Measurements from ENCODE around the gene ADGRG4.
"Not testable (repeated sequence)": the region's sequence is repeated elsewhere in the genome, so short reads cannot be mapped to it uniquely, and the experiment has no call there.

The ADGRG4 gene

GRCh38 chrX:136300721-136301120 is at the start of gene ADGRG4:
ADGRG4 (plus strand) TSS chrX:136300963; CDS start chrX:136308778, 7,815 bp downstream.
- not testable (repeated sequence) for DNase-seq (ENCODE audit: extremely low spot score, insufficient read length, low read depth); FAIRE-seq

- FAIRE-seq (peak; percentile 69), DNase-seq (ENCODE audit: extremely low spot score, insufficient read length, low read depth) (peak; percentile 67)
Measured at GRCh38 chrX:136251041-136251991, 49.4 kb upstream of the ADGRG4 start, which contains the start of gene MAP7D3. MAP7D3 (minus strand) TSS chrX:136251400; CDS start chrX:136251358, 42 bp downstream.

- DNase-seq (ENCODE audit: extremely low spot score, insufficient read length, low read depth) (no peak), FAIRE-seq (no peak)
Measured at GRCh38 chrX:136255541-136255940, 45.2 kb upstream of the ADGRG4 start.

GRCh38 chrX:136256026-136256425 is 44.7 kb upstream of the ADGRG4 start:
- FAIRE-seq (no peak), DNase-seq (ENCODE audit: extremely low spot score, insufficient read length, low read depth) (no peak)

GRCh38 chrX:136258951-136259350 is 41.8 kb upstream of the ADGRG4 start:
- FAIRE-seq (no peak), DNase-seq (ENCODE audit: extremely low spot score, insufficient read length, low read depth) (no peak)

- FAIRE-seq, result no peak
- no peak for DNase-seq (ENCODE audit: extremely low spot score, insufficient read length, low read depth)
Measured at GRCh38 chrX:136259543-136259942, 41.2 kb upstream of the ADGRG4 start.

- FAIRE-seq (no peak), DNase-seq (ENCODE audit: extremely low spot score, insufficient read length, low read depth) (no peak)
Measured at GRCh38 chrX:136260776-136261175, 40.0 kb upstream of the ADGRG4 start.

GRCh38 chrX:136261321-136261720 is 39.4 kb upstream of the ADGRG4 start:
- no peak for FAIRE-seq
- DNase-seq (ENCODE audit: extremely low spot score, insufficient read length, low read depth), result no peak

GRCh38 chrX:136262243-136262642 is 38.5 kb upstream of the ADGRG4 start:
- no peak for FAIRE-seq
- no peak for DNase-seq (ENCODE audit: extremely low spot score, insufficient read length, low read depth)

- FAIRE-seq (no peak), DNase-seq (ENCODE audit: extremely low spot score, insufficient read length, low read depth) (no peak)
Measured at GRCh38 chrX:136262812-136263315, 37.9 kb upstream of the ADGRG4 start.

- no peak for DNase-seq (ENCODE audit: extremely low spot score, insufficient read length, low read depth)
- no peak for FAIRE-seq
Measured at GRCh38 chrX:136266828-136267227, 33.9 kb upstream of the ADGRG4 start.

GRCh38 chrX:136268051-136269048 is 32.4 kb upstream of the ADGRG4 start:
- DNase-seq (ENCODE audit: extremely low spot score, insufficient read length, low read depth) (no peak), FAIRE-seq (peak; percentile 83)

- no peak for FAIRE-seq
Measured at GRCh38 chrX:136269921-136270320, 30.8 kb upstream of the ADGRG4 start.

GRCh38 chrX:136271300-136271699 is 29.5 kb upstream of the ADGRG4 start:
- peak; percentile 65 for FAIRE-seq
- DNase-seq (ENCODE audit: extremely low spot score, insufficient read length, low read depth), result no peak

More at GRCh38 chrX:136269921-136270320, 30.8 kb upstream of the ADGRG4 start:
- no peak for DNase-seq (ENCODE audit: extremely low spot score, insufficient read length, low read depth)

GRCh38 chrX:136272325-136272724 is 28.4 kb upstream of the ADGRG4 start:
- FAIRE-seq, result no peak
- no peak for DNase-seq (ENCODE audit: extremely low spot score, insufficient read length, low read depth)

GRCh38 chrX:136273986-136274385 is 26.8 kb upstream of the ADGRG4 start:
- FAIRE-seq (peak; percentile 31), DNase-seq (ENCODE audit: extremely low spot score, insufficient read length, low read depth) (no peak)

GRCh38 chrX:136275553-136275952 is 25.2 kb upstream of the ADGRG4 start:
- FAIRE-seq, result no peak
- DNase-seq (ENCODE audit: extremely low spot score, insufficient read length, low read depth), result no peak

- FAIRE-seq; DNase-seq (ENCODE audit: extremely low spot score, insufficient read length, low read depth): not testable (repeated sequence)
Measured at GRCh38 chrX:136286375-136286774, 14.4 kb upstream of the ADGRG4 start.

- no peak for DNase-seq (ENCODE audit: extremely low spot score, insufficient read length, low read depth)
- FAIRE-seq, result no peak
Measured at GRCh38 chrX:136291824-136292223, 8.9 kb upstream of the ADGRG4 start.

GRCh38 chrX:136292656-136293055 is 8.1 kb upstream of the ADGRG4 start:
- no peak for DNase-seq (ENCODE audit: extremely low spot score, insufficient read length, low read depth)
- no peak for FAIRE-seq
